ENCODE data around the gene CLDN12.

GRCh38 chr7:90413185-90413528, 9.9 kb downstream of the CLDN12 start:
- TF ChIP-seq POLR2A (IDR thresholded peaks at IDR 0.05; ENCODE audit: low read length) (no peak), GATA1 (IDR thresholded peaks at IDR 0.05; ENCODE audit: low read depth, low read length) (no peak)

Data from erythroblast (primary cell).